ENCODE data around the gene UFSP2. TPM values are rescaled to one million over a fixed set of nuclear protein-coding genes. Genes with fewer than 3 reads are reported as not detected.

The UFSP2 gene
- total and polyA plus RNA-seq, 2 of the 4 experiments (the other 2 are of a cell fraction) = 21.8 to 43.7 TPM

DNA sequence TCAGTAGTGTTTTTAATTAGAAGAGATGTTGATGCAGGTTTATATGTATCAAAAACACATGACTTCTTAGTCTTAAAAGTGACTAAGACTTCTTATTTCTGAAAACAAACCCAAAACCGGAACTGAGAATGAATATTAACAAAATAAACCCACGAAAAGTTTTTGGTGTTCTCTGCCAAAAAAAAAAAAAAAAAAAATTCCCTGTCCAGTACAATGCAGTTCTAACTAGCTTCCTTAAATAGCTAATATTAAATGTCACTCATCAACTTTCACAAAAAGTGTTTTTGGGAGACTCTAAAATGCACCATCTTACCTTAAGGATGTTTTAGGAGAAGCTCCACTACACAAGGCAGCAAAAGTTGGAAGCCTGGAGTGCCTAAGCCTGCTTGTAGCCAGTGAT is 27.1 kb downstream of the UFSP2 start:
- in situ Hi-C loops (cut with MboI; ENCODE audit: low sequenced_read_pairs) = no loop called here
- no TSS peak for BruUV-seq (replicated peaks)
- intact Hi-C loops (cut with micrococcal nuclease) = no loop called here
- Histone ChIP-seq H2BK120ac (ENCODE audit: low read depth, low read length) (no peak overlapping the region), H4K5ac (ENCODE audit: low read depth, low read length) (no peak overlapping the region), H3K9me3 (ENCODE audit: control insufficient read depth, insufficient read depth, low read length) (no peaks in the 10 kb centered on the region), H3K56ac (ENCODE audit: extremely low read depth, insufficient read depth, low read length) (no peak overlapping the region), H3K27ac (ENCODE audit: insufficient read depth, low read length) (no peak overlapping the region), H3K23ac (ENCODE audit: low read depth, low read length) (no peak overlapping the region), H4K20me1 (ENCODE audit: insufficient read depth, low read length) (no peaks in the 10 kb centered on the region), H3K4ac (ENCODE audit: low read depth, low read length) (no peak overlapping the region), H2AK5ac (ENCODE audit: low read depth, low read length) (no peak overlapping the region), H2AK9ac (replicated peaks; ENCODE audit: low read depth, low read length, poor library complexity) (no peak overlapping the region), H3K4me2 (ENCODE audit: low read depth, low read length) (no peak overlapping the region), H3K9ac (ENCODE audit: low read depth, low read length) (no peak overlapping the region), H3K4me1 (ENCODE audit: control insufficient read depth, insufficient read depth, low read length) (no peaks in the 10 kb centered on the region; the same call in 1 of the 2 replicates), H3K14ac (replicated peaks; ENCODE audit: low read depth, low read length) (no peak overlapping the region), H3K27me3 (ENCODE audit: control insufficient read depth, insufficient read depth, low read length) (no peaks in the 10 kb centered on the region), H2BK15ac (ENCODE audit: low read depth, low read length) (no peak overlapping the region), H3K4me3 (ENCODE audit: insufficient read depth, low read depth, low read length) (no peak overlapping the region), H4K8ac (ENCODE audit: low read depth in 2 of 2, low read length in 2 of 2) (no peak overlapping the region), H3K18ac (ENCODE audit: low read depth, low read length) (no peak overlapping the region), H4K91ac (ENCODE audit: insufficient read depth, low read depth, low read length) (no peak overlapping the region), H2AFZ (replicated peaks; ENCODE audit: low read length, poor library complexity) (no peak overlapping the region), H3K79me1 (ENCODE audit: low read depth in 1 of 2, low read length in 2 of 2) (peaks cover 3 to 7% of the 10 kb centered on the region in 2 experiments; a peak in 3 of 4 replicates), H2BK20ac (ENCODE audit: low read depth, low read length) (no peak overlapping the region), H3K9me1 (ENCODE audit: insufficient read depth, low read length) (no peaks in the 10 kb centered on the region), H2BK5ac (ENCODE audit: low read depth, low read length, poor library complexity, severe bottlenecking) (no peak overlapping the region), H3K36me3 (ENCODE audit: control insufficient read depth, insufficient read depth, low read length) (peaks cover 14% of the 10 kb centered on the region)
- WGBS, 2 experiments (ENCODE audit: extremely low coverage in 2 of 2, insufficient read length in 1 of 2) = no CpG with 5 or more reads among the region's 2 CpGs
- DNase-seq (no peak), ATAC-seq (ENCODE audit: low read depth) (no peak)
- ChIA-PET POLR2A (ENCODE audit: unreplicated experiment) (no interaction called here), CTCF (interaction anchor here (0.6 kb wide), 2 partner anchors 12 to 861 kb away, joined by 3 read pairs; no protein-coding TSS in a partner anchor)
- TF ChIP-seq CHD1 (IDR thresholded peaks at IDR 0.05; ENCODE audit: low read depth, low read length) (no peak), MAZ (IDR thresholded peaks at IDR 0.05; ENCODE audit: borderline replicate concordance, low read depth, low read length) (no peak), RCOR1 (IDR thresholded peaks at IDR 0.05; ENCODE audit: insufficient replicate concordance, low read length) (no peak)
- dilution Hi-C loops (cut with HindIII; ENCODE audit: low sequenced_read_pairs, unreplicated experiment) = no loop called here

All from IMR-90 (cell line).